Loucy (cell line): ENCODE measurements around the gene FASLG.

Experiments used
- H2AFZ ChIP-seq: fragments of 200-600 bp; sonication (generic); 2 replicates; pipeline ENCODE4 v1.6.0; 2016; ENCODE audit warnings: antibody characterized with exemption, mild to moderate bottlenecking, low read length, moderate library complexity
- H3F3A ChIP-seq: fragments of 200-600 bp; 2 replicates; pipeline ENCODE4 v1.6.0; 2016; ENCODE audit warnings: antibody characterized with exemption, low read depth, mild to moderate bottlenecking
- H3K27me3 ChIP-seq: fragments of 200-600 bp; sonication (generic); 2 replicates; pipeline ENCODE4 v1.6.1; 2014; ENCODE audit warnings: low read length, mild to moderate bottlenecking; ENCODE audit not compliant: insufficient read depth, poor library complexity, severe bottlenecking
- H3K36me3 ChIP-seq: fragments of 200-600 bp; sonication (generic); 2 replicates; pipeline ENCODE4 v1.6.1; 2016; ENCODE audit warnings: low read length; ENCODE audit not compliant: insufficient read depth
- H3K4me1 ChIP-seq: fragments of 200-600 bp; sonication (generic); 2 replicates; pipeline ENCODE4 v1.5.1; 2014; ENCODE audit warnings: low read length, mild to moderate bottlenecking; ENCODE audit not compliant: insufficient read depth, poor library complexity, severe bottlenecking
- H3K4me2 ChIP-seq: fragments of 200-600 bp; sonication (generic); 2 replicates; pipeline ENCODE4 v1.6.0; 2014; ENCODE audit warnings: antibody characterized with exemption, low read length, low read depth, mild to moderate bottlenecking; ENCODE audit not compliant: poor library complexity, severe bottlenecking
- H3K4me3 ChIP-seq: fragments of 200-600 bp; sonication (generic); 2 replicates; pipeline ENCODE4 v1.5.1; 2014; ENCODE audit warnings: low read length, mild to moderate bottlenecking, mixed read lengths; ENCODE audit not compliant: poor library complexity, severe bottlenecking
- H3K79me2 ChIP-seq: fragments of 200-600 bp; sonication (generic); 2 replicates; pipeline ENCODE4 v1.6.1; 2014; ENCODE audit warnings: low read length; ENCODE audit not compliant: insufficient read depth
- H3K9ac ChIP-seq: fragments of 200-600 bp; sonication (generic); 2 replicates; pipeline ENCODE4 v1.6.0; 2014; ENCODE audit warnings: mild to moderate bottlenecking, low read depth, low read length, moderate library complexity; ENCODE audit not compliant: poor library complexity, severe bottlenecking
- H3K9me2 ChIP-seq: fragments of 200-600 bp; sonication (generic); replicated peaks from 2 replicates; pipeline ENCODE4 v1.6.1; 2016; ENCODE audit warnings: low read depth, low read length, mixed read lengths
- H3K9me3 ChIP-seq: fragments of 200-600 bp; sonication (generic); 2 replicates; pipeline ENCODE4 v1.6.1; 2014; ENCODE audit warnings: mild to moderate bottlenecking, antibody characterized with exemption, low read length, low read depth; ENCODE audit not compliant: insufficient read depth
- H4K20me1 ChIP-seq: fragments of 200-600 bp; sonication (generic); 2 replicates; pipeline ENCODE4 v1.6.0; 2014; ENCODE audit warnings: antibody characterized with exemption, low read length, mild to moderate bottlenecking; ENCODE audit not compliant: insufficient read depth, poor library complexity, severe bottlenecking
- EZH2phosphoT487 ChIP-seq: fragments of 200-600 bp; IDR thresholded peaks from 2 replicates; pipeline ENCODE4 v1.6.1; 2018; ENCODE audit warnings: antibody characterized with exemption, mild to moderate bottlenecking, moderate library complexity, borderline replicate concordance
- TF ChIP-seq, protein P1 (sequence below): fragments of 200-600 bp; sonication (generic); conservative IDR thresholded peaks from 2 replicates; pipeline ENCODE4 v1.5.1; 2014; ENCODE audit warnings: mild to moderate bottlenecking, antibody characterized with exemption, low read length

Gene FASLG

DNA sequence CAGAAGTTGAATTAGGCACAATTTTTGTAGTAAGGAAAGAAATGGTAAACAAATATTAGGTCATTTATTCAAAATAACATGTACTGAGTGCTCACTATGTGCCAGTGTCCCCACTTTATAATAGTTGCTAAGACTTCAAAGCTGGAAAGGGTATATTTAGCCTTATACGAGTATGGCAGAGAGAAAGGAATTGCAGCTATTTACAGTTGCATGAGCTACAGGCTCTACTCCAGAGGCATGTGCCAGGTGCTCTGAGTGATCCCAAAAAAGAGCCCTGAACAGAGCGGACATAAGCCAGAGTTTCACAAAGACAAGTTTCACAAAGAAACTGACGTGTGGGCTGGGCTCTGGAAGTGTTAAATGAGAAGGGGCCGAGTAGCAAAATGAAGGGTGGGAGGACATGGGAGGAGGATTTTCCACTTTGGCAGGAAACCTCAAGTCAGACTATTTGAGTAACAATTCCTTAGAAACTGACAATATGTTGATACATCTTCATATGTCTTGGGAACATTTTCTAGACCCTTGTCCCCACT lies 40.9 kb downstream of the FASLG start:
- Histone ChIP-seq H3K27me3 (no peaks in the 10 kb centered on the region), H3K9me2 (no peaks in the 10 kb centered on the region), H3K4me1 (peaks cover 87% of the 10 kb centered on the region), H2AFZ (0 out of 2 replicates have a peak overlapping the region, but pooled peaks have one; percentile 4), H3K79me2 (no peaks in the 10 kb centered on the region), H3K4me3 (peak overlapping the region; percentile 56), H3K36me3 (no peaks in the 10 kb centered on the region), H3K9me3 (no peaks in the 10 kb centered on the region), H3F3A (peaks cover 21% of the 10 kb centered on the region), H3K9ac (peak overlapping the region; percentile 75), H3K4me2 (peak overlapping the region; percentile 84), H4K20me1 (no peaks in the 10 kb centered on the region)
- TF ChIP-seq, protein P1, sequence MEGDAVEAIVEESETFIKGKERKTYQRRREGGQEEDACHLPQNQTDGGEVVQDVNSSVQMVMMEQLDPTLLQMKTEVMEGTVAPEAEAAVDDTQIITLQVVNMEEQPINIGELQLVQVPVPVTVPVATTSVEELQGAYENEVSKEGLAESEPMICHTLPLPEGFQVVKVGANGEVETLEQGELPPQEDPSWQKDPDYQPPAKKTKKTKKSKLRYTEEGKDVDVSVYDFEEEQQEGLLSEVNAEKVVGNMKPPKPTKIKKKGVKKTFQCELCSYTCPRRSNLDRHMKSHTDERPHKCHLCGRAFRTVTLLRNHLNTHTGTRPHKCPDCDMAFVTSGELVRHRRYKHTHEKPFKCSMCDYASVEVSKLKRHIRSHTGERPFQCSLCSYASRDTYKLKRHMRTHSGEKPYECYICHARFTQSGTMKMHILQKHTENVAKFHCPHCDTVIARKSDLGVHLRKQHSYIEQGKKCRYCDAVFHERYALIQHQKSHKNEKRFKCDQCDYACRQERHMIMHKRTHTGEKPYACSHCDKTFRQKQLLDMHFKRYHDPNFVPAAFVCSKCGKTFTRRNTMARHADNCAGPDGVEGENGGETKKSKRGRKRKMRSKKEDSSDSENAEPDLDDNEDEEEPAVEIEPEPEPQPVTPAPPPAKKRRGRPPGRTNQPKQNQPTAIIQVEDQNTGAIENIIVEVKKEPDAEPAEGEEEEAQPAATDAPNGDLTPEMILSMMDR = no peak
- TF ChIP-seq EZH2phosphoT487 = no peak

DNA sequence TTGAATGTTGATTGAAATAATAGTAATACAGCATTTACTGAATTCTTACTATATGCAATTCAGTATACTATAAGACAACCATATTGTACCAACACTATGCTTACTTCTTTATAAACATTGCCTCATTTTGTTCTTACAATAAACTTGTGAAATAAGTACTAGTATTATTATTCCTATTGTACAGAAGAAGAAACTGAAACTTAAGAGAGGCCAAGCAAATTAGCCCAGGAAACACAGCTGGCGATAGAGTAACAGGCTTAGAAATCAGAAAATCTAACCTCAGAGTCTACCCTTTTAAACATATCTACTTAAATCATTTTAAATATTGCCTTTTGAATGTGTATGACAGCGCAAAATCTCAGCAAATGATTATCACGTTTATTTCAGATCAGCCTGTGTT lies 41.7 kb downstream of the FASLG start:
- Histone ChIP-seq H3K4me2 (peak overlapping the region; percentile 84), H3K4me1 (peaks cover 95% of the 10 kb centered on the region), H3K79me2 (no peaks in the 10 kb centered on the region), H3K9me3 (no peaks in the 10 kb centered on the region), H3K9ac (peak overlapping the region; percentile 75), H3K27me3 (no peaks in the 10 kb centered on the region), H3K36me3 (no peaks in the 10 kb centered on the region), H3K4me3 (no peak overlapping the region), H2AFZ (no peak overlapping the region), H3K9me2 (no peaks in the 10 kb centered on the region), H3F3A (peaks cover 23% of the 10 kb centered on the region), H4K20me1 (no peaks in the 10 kb centered on the region)
- TF ChIP-seq, protein P1 = no peak
- no peak for TF ChIP-seq EZH2phosphoT487

DNA sequence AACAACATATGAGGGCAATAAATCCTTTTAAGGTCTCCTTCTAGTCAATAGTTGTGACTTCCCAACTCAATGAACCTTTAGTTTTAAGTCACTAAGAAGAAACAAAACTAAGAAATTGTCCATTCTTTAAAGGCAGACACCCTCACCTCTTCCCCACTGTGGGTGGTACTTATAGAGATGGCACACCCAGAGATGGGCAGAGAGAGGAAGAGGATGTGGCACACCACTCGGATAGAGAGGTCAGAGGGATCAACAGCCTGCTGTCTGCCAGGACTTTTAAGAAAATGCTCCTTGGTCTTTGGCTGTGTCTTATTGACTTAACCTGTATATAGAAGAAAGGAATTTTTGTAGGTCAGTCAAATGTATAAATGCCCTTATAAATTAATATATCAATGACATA lies 45.1 kb downstream of the FASLG start:
- H3K79me2 ChIP-seq = no peaks in the 10 kb centered on the region
- H3K9me2 ChIP-seq = no peaks in the 10 kb centered on the region
- peaks cover 98% of the 10 kb centered on the region for H3K4me1 ChIP-seq
- no peaks in the 10 kb centered on the region for H3K27me3 ChIP-seq
- TF ChIP-seq, protein P1 = no peak
- peaks cover 16% of the 10 kb centered on the region for H3F3A ChIP-seq
- H3K4me2 ChIP-seq = peak overlapping the region; percentile 85
- no peak overlapping the region for H2AFZ ChIP-seq
- H3K36me3 ChIP-seq = no peaks in the 10 kb centered on the region
- peak overlapping the region; percentile 69 for H3K9ac ChIP-seq
- H3K4me3 ChIP-seq = peak overlapping the region; percentile 64
- H3K9me3 ChIP-seq = no peaks in the 10 kb centered on the region
- no peaks in the 10 kb centered on the region for H4K20me1 ChIP-seq
